ENCODE measurements around the gene SYP.
A peak's percentile ranks its signal among the peaks of the same experiment; 100 is the strongest.
"Not testable (repeated sequence)": the region's sequence is repeated elsewhere in the genome, so short reads cannot be mapped to it uniquely, and the experiment has no call there.

The SYP gene

GRCh38 chrX:49188468-49189076, 11.4 kb downstream of the SYP start:
- DNase-seq = no peak

GRCh38 chrX:49187526-49187925, 12.5 kb downstream of the SYP start:
- DNase-seq = no peak

GRCh38 chrX:49187028-49187394, 13.0 kb downstream of the SYP start:
- DNase-seq = no peak

GRCh38 chrX:49186125-49187027, 13.6 kb downstream of the SYP start, which contains the start of gene PRICKLE3:
PRICKLE3 (minus strand) TSS chrX:49186373; CDS start chrX:49186297, 76 bp downstream.
- DNase-seq = peak; percentile 64

- peak; percentile 91 for DNase-seq
Observed at GRCh38 chrX:49184294-49185281, 15.4 kb downstream of the SYP start.

- DNase-seq = no peak
Observed at GRCh38 chrX:49183701-49184281, 16.2 kb downstream of the SYP start.

GRCh38 chrX:49179358-49179757, 20.6 kb downstream of the SYP start:
- no peak for DNase-seq

GRCh38 chrX:49178537-49178936, 21.5 kb downstream of the SYP start:
- DNase-seq = no peak

- DNase-seq = no peak
Observed at GRCh38 chrX:49177873-49178480, 22.0 kb downstream of the SYP start.

GRCh38 chrX:49177338-49177833, 22.6 kb downstream of the SYP start:
- DNase-seq = no peak

- DNase-seq = no peak
Observed at GRCh38 chrX:49176421-49177326, 23.3 kb downstream of the SYP start.

- DNase-seq = no peak
Observed at GRCh38 chrX:49175435-49176274, 24.3 kb downstream of the SYP start.

- no peak for DNase-seq
Observed at GRCh38 chrX:49174723-49175122, 25.3 kb downstream of the SYP start.

GRCh38 chrX:49173544-49173943, 26.4 kb downstream of the SYP start:
- not testable (repeated sequence) for DNase-seq

GRCh38 chrX:49172280-49172780, 27.7 kb downstream of the SYP start:
- peak; percentile 70 for DNase-seq

GRCh38 chrX:49171752-49172279, 28.2 kb downstream of the SYP start, which contains the start of gene PLP2:
PLP2 (plus strand) TSS chrX:49171898; CDS start chrX:49172001, 103 bp downstream.
- peak; percentile 66 for DNase-seq

- no peak for DNase-seq
Observed at GRCh38 chrX:49167740-49168108, 32.3 kb downstream of the SYP start.

- DNase-seq = peak; percentile 80
Observed at GRCh38 chrX:49166914-49167739, 32.9 kb downstream of the SYP start.

Measured in EL (cell line).